RWPE2 (cell line): ENCODE results near the gene MICU2.

Experiments used
- ATAC-seq: fragments of 200-7000 bp; cut with Tn5 transposase; 3 replicates; pipeline ENCODE4 v1.9.1; 2021; ENCODE audit warnings: low read depth
- DNase-seq: peaks from one replicate; pipeline ENCODE4 v3.0.0-alpha.2; 2020; ENCODE audit warnings: low spot score
- H3K27ac ChIP-seq: fragments of 450-650 bp; 2 replicates; pipeline ENCODE4 v1.5.1; 2017; ENCODE audit warnings: mild to moderate bottlenecking; ENCODE audit not compliant: poor library complexity, severe bottlenecking
- H3K27me3 ChIP-seq: fragments of 250-450 bp; sonication (Bioruptor Pico); 2 replicates; pipeline ENCODE4 v1.5.1; 2021; ENCODE audit warnings: mild to moderate bottlenecking, moderate library complexity; ENCODE audit not compliant: insufficient read depth, poor library complexity, severe bottlenecking
- H3K36me3 ChIP-seq: fragments of 250-450 bp; sonication (Bioruptor Pico); 2 replicates; pipeline ENCODE4 v1.5.1; 2020; ENCODE audit warnings: low read depth, mild to moderate bottlenecking, moderate library complexity
- H3K4me1 ChIP-seq: fragments of 250-450 bp; sonication (Bioruptor Pico); 2 replicates; pipeline ENCODE4 v1.5.1; 2021; ENCODE audit warnings: mild to moderate bottlenecking, moderate library complexity; ENCODE audit not compliant: insufficient read depth, poor library complexity, severe bottlenecking
- H3K4me3 ChIP-seq: fragments of 250-450 bp; sonication (Bioruptor Pico); 2 replicates; pipeline ENCODE4 v1.5.1; 2021; ENCODE audit warnings: mild to moderate bottlenecking, moderate library complexity; ENCODE audit not compliant: severe bottlenecking
- H3K9me3 ChIP-seq: fragments of 250-450 bp; sonication (Bioruptor Pico); 2 replicates; pipeline ENCODE4 v1.5.1; 2021; ENCODE audit warnings: mild to moderate bottlenecking, moderate library complexity; ENCODE audit not compliant: severe bottlenecking
- CTCF ChIP-seq: fragments of 450-650 bp; IDR thresholded peaks from one replicate; pipeline ENCODE4 v1.5.1; 2017; ENCODE audit warnings: mild to moderate bottlenecking, moderate library complexity; ENCODE audit not compliant: poor library complexity, severe bottlenecking

Gene MICU2

GRCh38 chr13:21576426-21576825, 27.5 kb downstream of the MICU2 start:
- H3K36me3 ChIP-seq, result no peaks in the 10 kb centered on the region
- DNase-seq (no peak), ATAC-seq (no peak)
- no peak overlapping the region for H3K27ac ChIP-seq
- no peak overlapping the region for H3K4me3 ChIP-seq
- TF ChIP-seq CTCF, result no peak
- H3K4me1 ChIP-seq, result no peaks in the 10 kb centered on the region
- no peaks in the 10 kb centered on the region for H3K27me3 ChIP-seq
- H3K9me3 ChIP-seq, result no peaks in the 10 kb centered on the region

GRCh38 chr13:21573920-21574712, 29.9 kb downstream of the MICU2 start:
- H3K4me1 ChIP-seq, result no peaks in the 10 kb centered on the region

GRCh38 chr13:21569686-21570085, 34.3 kb downstream of the MICU2 start:
- Histone ChIP-seq H3K9me3 (no peaks in the 10 kb centered on the region), H3K36me3 (no peaks in the 10 kb centered on the region), H3K27ac (no peak overlapping the region), H3K27me3 (no peaks in the 10 kb centered on the region), H3K4me1 (no peaks in the 10 kb centered on the region), H3K4me3 (no peak overlapping the region)
- TF ChIP-seq CTCF, result no peak
- DNase-seq (no peak), ATAC-seq (no peak)

More at GRCh38 chr13:21573920-21574712, 29.9 kb downstream of the MICU2 start:
- no peaks in the 10 kb centered on the region for H3K36me3 ChIP-seq
- H3K9me3 ChIP-seq, result no peaks in the 10 kb centered on the region
- no peak overlapping the region for H3K4me3 ChIP-seq
- H3K27ac ChIP-seq, result no peak overlapping the region
- DNase-seq (no peak), ATAC-seq (no peak)
- H3K27me3 ChIP-seq, result no peaks in the 10 kb centered on the region
- TF ChIP-seq CTCF, result no peak

- no peak for DNase-seq
- Histone ChIP-seq H3K9me3 (no peaks in the 10 kb centered on the region), H3K4me1 (no peaks in the 10 kb centered on the region), H3K4me3 (no peak overlapping the region), H3K27ac (no peak overlapping the region), H3K27me3 (no peaks in the 10 kb centered on the region), H3K36me3 (no peaks in the 10 kb centered on the region; the same call in 1 of the 2 replicates)
- no peak for ATAC-seq
- TF ChIP-seq CTCF, result no peak
Observed at GRCh38 chr13:21568854-21569253, 35.1 kb downstream of the MICU2 start.

- no peaks in the 10 kb centered on the region for H3K9me3 ChIP-seq
- H3K4me1 ChIP-seq, result no peaks in the 10 kb centered on the region
- no peak for TF ChIP-seq CTCF
- DNase-seq (no peak), ATAC-seq (no peak)
- no peak overlapping the region for H3K27ac ChIP-seq
- no peaks in the 10 kb centered on the region for H3K27me3 ChIP-seq
- peaks cover 1% of the 10 kb centered on the region for H3K36me3 ChIP-seq
- no peak overlapping the region for H3K4me3 ChIP-seq
Observed at GRCh38 chr13:21567714-21568113, 36.3 kb downstream of the MICU2 start.
